ENCODE results near the gene KRTCAP2.
"Not testable (repeated sequence)": the region's sequence is repeated elsewhere in the genome, so short reads cannot be mapped to it uniquely, and the experiment has no call there.

DNA sequence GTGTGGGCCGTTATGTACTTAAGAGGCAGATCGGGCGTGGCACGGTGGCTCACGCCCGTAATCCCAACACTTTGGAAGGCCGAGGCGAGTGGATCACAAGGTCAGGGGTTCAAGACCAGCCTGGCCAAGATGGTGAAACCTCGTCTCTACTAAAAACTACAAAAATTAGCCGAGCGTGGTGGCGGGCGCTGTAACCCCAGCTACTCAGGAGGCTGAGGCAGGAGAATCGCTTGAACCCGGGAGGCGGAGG, 20.8 kb upstream of the KRTCAP2 start:
- TF ChIP-seq, protein P1, sequence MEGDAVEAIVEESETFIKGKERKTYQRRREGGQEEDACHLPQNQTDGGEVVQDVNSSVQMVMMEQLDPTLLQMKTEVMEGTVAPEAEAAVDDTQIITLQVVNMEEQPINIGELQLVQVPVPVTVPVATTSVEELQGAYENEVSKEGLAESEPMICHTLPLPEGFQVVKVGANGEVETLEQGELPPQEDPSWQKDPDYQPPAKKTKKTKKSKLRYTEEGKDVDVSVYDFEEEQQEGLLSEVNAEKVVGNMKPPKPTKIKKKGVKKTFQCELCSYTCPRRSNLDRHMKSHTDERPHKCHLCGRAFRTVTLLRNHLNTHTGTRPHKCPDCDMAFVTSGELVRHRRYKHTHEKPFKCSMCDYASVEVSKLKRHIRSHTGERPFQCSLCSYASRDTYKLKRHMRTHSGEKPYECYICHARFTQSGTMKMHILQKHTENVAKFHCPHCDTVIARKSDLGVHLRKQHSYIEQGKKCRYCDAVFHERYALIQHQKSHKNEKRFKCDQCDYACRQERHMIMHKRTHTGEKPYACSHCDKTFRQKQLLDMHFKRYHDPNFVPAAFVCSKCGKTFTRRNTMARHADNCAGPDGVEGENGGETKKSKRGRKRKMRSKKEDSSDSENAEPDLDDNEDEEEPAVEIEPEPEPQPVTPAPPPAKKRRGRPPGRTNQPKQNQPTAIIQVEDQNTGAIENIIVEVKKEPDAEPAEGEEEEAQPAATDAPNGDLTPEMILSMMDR (optimal IDR thresholded peaks at IDR 0.05 in 1 of 3, IDR thresholded peaks at IDR 0.05 in 1 of 3, conservative IDR thresholded peaks at IDR 0.05 in 1 of 3; ENCODE audit: extremely low read depth in 1 of 3, insufficient read depth in 2 of 3, low read length in 3 of 3): not testable (repeated sequence)
- TF ChIP-seq EZH2 (IDR thresholded peaks at IDR 0.05; ENCODE audit: low read length): not testable (repeated sequence)

Measured in keratinocyte (primary cell).